ENCODE results near the gene PRCC.
A peak's percentile ranks its signal among the peaks of the same experiment; 100 is the strongest.
"Not testable (repeated sequence)": the region's sequence is repeated elsewhere in the genome, so short reads cannot be mapped to it uniquely, and the experiment has no call there.

PRCC gene

DNA sequence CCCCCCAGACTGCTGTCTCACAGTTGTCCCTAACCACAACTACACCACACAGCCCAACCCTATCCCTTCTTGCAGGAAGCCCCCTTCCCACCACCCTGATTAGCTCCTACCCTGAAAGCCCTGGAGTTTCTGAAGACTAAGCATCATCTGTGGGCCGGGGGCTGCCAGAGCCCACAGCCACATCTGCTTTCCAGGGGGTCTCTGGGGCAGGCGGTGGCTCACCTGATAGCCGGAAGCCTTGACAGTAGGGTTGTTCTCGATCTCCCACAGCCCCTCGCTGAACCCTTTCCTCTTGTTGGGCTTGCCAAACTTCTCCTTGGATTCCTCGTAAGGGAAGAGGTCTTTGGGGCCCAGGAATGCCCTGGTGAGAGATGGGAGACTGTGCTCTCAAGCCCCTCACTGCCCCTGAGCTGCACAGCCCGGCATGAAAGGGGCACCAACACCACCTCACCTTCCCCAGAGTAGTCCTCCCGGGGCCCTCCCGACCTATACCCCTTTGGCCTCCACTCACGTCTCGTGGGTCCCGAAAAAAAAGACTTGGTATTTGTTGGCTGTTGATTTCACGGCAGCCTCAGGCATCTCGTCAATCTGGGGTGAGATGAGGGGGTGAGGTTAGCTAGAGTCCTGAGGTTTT is 22.4 kb upstream of the PRCC start:
- no peak for DNase-seq

DNA sequence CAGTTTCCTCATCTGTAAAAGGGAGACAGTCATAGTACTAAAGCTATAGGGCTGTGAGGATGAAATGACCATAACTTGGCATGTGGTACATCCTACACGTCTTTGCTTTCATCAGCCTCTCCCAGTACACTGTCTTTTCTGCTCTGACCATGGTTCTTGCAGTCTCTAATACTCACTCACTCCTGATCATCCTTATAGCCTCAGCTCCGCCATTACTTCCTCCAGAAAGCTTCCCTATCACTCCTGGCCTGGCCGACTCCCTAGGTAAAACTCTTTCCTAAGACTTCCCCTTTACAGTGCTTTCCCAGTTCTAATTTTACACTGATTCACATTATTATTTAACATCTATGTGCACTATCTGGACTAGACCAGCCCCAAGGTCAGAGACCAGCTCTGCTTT is 21.5 kb upstream of the PRCC start:
- no peak for DNase-seq

DNA sequence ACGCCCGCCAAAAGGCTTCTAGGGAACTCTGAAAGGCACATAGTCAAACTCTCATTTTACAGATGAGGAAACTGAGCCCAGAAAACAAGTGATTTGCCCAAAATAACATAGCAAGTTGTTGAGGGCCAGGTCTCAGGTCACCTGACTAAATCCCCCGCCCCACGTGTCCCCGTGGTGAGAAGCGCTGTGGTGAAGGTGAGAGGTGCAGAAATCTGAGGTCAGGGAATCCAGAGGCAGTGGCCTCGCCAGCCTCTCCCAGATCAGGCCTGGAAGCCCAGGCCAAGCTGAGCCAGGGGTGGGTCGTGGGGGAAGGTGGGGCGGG is 21.0 kb upstream of the PRCC start:
- no peak for DNase-seq

DNA sequence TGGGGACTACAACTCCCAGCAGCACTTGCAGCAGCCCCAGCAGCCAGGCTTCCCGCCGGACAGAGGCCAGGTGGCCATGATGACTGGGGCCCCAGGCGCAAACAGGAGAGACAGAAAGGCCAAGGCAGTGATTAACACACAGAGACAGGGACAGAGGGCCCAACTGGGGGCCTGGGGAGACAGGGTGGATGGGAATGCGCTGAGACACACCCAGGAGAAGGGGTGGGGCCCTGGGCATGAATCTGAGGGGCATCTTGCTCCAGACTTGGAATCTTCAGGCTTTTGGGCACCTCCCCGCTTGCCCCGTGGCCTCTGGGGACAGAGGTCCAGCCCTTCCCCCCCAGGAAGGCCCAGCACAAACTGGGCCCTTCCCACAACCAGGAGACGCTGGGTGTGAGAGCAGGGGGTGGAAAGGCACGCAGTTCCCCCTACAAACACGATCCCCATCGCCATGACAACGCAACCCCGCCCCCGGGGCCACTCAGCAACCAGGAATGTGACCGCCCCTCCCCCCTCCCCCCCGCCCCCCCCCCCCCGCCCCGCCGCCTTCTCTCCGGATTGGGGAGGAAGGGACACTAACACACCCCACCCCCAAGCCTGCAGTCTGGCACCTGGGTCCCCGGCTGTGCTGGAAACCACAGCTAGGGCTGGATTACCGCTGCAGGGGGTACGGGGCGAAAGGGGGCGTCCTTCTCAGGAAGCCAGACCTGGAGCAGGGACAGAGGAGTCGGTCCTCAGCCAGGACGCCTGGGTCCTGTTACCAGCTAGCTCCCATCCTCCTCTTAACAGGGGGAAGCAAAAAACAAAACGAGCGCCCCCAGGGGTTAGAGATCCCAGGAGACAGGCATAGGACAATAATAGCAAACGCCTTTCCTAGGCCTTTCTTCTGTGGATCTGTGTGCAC is 20.4 kb upstream of the PRCC start:
- peak; percentile 51 to 83 for DNase-seq

DNA sequence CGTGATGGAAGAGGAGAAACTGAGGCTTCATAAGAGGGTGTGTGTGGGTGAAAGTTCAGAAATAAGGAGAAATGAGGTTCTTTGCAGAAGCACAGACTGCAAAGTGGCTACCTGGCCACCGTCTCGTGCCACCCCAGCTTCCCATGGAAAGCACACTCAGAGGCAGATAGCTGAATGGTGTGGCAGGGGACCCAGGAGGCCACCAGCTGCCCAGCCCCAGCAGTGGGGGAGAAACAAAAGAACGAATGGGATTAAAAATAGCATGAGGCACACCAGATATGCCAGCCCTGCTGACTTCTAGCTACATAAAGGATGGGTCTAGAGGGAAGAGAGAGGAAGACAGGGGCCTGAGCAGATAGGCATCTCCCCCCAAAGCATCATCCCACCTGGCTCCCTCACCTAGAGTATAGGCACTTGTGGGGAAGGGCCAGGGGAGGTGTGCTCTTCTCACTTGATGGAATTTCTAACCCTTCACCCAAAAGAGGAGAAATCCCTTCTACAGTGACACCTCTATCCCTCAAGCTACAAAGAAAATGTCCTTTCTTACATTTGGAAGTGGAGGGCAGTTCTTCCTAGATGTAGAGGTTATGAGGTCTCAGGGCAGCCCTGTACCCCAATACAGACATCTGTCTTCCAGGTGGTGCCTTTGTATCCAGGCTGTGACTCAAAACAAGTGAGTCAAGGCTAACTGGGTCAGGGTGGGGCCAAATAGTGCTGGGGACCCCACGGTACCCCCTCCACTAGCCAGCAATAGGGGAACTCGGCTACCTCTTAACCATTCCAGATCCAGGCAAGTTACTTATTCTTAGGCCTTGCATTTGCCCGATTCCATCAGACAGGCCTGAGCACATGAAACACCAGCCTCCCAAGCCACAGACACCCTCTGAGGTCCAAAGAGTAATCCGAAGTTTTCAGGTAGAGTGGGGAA is 19.3 kb upstream of the PRCC start:
- DNase-seq = no peak

DNA sequence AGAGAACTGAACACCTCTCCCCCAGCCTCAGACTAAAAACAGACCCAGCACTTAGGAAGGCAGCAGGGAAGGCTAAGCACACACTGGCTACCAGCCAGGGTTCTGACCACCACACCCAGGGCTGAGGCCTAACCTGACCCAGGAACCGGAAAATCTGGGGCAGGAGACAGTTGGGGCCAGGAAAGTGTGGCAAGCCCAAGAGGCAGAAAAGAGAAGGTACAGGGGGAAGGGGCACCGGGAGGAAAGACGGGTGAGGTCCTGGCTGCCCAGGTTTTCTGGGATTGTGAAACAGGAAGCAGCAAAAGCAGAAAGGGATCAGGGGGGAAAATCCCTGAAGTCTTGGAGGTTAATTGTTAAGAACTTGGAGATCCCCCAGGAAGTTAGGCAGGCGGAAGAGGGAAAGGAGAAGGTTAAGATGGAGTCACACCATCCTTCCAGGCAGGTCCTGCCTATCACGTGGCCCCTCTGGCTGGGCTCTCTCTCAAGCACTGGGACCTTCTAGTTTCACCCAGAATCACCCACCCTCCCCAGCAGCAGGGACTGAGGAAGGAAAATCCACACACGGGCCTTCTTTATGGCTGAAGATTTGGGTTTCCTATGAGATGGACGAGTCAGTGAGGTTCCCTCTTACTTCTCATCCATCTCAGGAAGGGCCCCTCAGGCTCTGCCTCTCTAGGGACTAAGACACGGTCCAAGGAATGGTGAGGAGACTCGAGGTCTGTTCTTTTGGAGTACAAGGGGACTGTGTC is 18.5 kb upstream of the PRCC start:
- peak in 1 of 2 experiments; percentile 41 for DNase-seq

DNA sequence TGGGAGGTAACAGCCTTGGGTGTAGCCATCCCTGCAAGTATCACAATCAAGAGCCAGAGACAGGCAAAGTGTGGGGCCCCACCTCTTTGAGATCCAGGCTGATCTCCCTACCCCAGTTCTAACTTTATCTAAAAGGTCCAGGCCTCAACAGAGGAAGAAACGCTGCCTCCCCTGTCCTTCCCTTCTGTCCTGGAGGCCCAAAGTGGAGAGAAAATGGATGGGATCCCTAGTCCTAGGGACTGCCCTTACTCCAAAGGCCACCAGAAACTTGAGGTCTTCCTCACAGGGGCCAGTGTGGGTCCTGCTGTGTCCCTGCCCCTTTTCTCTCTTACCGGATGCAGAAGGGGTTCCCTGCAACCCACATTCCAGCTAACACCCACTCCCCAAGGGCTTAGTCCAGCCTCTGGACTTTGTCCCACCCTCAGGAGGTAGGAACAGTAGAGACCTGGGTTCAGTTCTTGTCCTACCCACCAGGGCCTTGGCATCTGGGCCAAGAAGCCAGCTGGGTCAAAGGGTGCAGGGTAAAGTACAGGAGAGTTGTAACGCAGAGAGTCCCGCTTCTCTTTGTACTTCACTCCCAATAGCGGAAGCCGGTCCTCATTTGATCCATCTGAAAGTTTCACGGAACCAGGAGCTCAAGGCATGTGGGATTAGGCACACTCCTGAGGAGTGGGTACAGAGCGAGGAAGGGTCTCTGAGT is 17.8 kb upstream of the PRCC start:
- DNase-seq = no peak

DNA sequence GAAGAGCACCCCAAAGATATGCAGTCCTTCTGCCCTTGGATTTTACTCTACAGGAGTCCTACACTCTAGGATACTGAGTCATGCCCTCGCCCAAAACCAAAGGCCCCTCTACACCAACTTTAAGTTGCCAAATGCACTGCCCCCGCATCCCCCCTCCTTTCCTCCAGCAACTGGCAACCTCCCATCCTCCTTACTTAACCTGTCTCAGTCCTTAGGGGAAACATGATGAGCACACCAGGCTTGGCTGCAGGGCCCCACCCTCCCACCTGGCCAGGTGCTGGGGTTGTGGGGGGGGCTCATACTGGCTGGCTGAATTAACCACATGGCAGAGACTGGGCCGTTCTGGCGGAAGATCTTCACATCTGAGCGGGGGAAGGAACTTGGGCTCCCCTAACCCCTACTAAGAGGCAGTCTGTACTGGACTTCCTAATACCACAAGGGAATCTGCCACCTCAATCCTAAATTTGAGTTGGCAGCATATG is 17.1 kb upstream of the PRCC start:
- no peak for DNase-seq

DNA sequence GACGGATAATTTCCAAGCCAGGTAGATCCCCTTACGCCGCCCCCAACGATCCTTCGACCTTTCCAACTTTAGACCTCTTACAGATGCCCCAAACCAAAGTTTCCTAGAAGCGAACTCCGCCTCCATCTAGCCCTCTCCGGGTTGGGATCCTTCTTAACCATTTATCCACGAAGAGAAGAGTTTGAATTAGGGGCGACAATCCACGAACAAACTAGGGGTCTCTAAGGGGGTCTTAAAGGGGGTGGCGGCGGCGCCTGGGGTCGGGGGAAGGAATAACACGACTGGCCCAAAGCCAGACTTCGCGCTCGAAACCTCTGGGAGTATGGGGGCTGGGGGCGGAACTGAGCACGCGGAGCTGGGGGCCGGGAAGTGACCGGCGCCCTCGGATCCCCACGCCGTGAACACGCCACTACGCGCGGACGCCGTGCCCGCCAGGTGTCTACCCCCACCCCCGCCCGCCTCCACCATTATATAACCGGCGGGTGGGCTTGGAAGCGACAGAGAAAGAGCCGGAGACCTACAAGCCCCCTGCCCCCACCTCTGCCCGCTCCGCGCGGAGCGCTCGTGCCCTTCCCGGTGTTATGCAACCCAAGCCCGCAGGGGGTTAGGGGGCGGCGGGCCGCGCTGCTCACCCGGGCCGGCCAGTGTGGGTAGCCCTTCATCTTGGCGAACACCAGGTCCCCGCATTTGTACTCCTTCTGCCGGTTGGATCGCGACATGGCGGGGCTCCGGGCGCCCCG is 16.5 kb upstream of the PRCC start:
- DNase-seq = no peak

DNA sequence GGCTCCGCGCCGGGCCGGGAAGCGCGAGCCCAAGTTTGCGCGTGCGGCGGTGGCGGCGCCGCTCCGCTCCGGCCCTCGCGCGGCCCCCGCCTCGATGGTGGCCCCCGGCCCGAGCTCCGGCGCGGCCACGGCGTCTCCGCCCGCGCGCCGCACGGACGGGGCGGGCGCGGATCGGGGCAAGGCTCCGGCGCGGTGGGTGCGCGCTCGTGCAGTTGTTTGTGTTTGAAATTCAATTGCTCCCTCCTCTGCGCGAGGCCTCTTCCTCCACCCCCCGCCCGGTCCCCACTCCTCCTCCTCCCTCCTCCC is 15.9 kb upstream of the PRCC start, which contains the start of gene HDGF:
TSS of gene HDGF (minus strand) at position 225 of the 306 bp plus-strand sequence. CDS start 246 bp downstream, outside the sequence.
- DNase-seq = no peak

DNA sequence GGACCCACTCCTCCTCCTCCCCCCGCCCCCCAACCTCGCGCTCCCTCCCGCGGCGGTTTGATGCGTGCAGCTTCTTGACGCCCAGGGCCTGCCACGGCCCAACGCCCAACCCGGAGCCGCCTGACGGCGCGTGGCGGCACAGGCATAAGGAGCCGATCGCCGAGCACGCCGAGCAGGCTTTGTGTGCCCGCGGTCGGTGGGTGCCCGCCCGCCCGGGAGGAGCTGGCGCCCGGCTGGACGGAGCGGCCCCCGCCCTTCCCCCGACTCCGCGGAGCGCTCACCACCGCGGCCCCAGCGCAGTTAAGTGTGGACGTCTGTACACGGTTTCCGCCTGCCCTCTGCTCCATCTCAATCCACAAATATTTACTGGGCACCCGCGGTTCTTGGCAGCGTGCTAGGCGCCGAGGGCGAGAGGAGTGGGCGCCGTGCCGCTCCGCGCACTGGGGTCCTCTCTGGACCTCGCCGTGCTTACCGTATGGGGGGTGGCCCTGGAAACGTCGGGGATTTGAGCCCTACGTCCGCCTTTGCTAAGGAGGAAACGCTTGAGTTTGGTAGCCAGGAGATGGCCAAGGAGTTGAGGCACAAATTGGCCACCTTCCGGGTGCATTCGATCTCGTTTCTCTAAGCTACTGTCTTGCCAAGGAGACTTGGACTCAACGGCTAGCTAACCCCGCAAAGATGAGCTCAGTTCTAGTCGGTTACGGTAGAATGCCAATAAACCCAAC is 15.4 kb upstream of the PRCC start:
- DNase-seq = peak; percentile 72 to 76

DNA sequence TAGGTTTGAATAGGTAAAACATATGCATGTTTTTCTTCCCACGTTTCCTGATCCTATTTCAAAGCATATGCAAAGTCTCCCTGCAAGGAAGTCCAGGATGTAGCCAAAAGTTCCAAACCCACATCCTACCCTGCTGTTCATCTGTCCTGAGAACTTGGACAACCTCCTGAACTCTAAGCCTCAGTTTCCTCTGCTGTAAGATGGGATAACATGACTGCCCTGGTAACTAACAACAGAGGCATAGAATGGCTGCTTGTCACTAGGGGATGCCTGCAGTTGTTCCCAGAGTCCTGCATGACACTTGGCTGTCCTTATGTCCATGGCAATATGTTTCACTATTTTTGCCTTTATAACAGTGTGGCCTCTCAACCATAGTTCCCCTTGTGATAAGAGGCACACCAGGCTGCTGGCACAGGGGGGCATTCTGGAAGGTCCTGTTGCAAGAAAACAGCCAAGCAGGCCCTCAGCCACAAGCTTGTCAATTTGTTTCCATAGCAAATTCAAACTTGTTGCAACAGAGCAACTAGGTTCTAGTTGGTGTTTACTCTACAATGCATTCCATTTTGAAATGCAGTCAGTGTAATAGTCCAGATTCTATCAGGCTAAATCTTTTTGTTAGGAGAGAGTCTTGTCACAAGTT is 14.4 kb upstream of the PRCC start:
- DNase-seq = no peak

DNA sequence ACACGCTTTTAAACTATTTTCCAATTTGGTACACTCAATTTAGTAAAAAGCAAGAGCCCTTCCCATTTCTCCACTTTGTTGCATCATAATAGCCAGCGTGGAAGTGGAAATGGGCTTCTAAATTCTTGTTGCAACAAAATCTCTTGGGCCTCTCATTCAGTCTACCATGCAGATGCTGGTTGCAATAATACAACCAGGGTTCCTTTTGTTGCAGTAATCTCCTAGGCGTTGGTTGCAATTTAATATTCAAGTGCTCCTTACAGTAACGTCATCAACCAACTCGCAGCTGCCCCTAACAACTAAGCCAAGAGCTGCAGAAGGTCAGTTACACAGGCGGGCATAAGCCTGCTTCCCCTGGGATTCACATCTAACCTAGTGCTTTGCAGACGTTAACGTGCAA is 13.1 kb upstream of the PRCC start:
- no peak for DNase-seq

DNA sequence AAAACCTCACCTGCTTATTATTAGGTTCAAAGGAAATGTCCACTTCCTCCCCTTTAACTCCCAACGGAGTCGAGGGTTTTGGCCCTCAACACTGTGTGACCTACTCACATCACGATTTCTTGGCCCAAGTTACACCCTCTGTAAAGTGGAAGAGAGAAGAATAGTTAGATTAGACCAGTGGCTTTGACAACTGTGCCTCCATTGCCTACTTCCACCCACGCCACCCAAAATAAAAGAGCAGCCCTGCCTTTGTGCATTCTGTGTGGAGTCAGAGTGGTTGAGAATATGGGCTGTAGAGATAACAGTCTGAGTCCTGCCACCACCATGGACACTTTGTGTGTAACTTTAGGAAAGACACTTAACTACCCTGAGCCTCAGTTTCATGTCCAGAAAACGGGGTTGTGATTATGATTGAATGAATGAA is 11.8 kb upstream of the PRCC start:
- no peak for DNase-seq

DNA sequence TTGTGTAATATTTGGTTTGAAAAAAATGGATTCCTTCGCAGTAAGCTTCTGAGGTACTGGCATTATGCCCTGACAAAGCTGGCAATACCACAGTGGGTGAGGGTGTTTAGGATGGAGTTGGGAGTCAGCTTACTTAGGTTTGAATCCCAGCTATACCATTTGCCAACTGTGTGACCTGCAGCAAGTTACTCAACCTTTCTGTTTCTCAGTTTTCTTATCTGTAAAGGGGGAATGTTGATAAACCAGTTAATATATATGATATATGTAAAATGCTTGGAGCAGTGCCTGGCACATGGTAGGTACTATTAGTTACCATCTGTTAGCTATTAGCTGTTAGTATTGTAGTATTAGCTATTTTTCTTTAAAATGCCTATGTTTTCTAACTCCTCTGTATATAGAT is 11.0 kb upstream of the PRCC start:
- DNase-seq = no peak

DNA sequence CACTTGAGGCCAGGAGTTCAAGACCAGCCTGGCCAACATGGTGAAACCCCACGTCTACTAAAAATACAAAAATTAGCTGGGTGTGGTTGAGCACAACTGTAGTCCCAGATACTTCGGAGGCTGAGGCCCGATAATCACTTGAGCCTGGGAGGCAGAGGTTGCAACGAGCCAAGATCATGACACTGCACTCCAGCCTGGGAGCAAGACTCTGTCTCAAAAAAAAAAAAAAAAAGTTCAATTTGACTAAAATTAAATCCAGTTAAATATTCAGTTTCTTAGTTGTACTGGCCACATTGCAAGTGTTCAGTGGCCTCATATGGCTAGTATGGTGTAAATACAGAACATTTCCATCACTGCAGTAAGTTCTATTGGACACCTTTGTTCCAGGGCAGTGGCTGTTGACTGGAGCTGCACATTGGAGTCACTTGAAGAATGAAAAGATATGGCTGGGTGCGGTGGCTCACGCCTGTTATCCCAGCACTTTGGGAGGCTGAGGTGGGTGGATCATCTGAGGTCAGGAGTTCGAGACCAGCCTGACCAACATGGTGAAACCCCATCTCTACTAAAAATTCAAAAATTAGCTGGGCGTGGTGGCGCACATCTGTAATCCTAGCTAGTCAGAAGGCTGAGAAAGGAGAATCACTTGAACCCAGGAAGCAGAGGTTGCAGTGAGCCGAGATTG is 9.6 kb upstream of the PRCC start:
- DNase-seq = not testable (repeated sequence)

DNA sequence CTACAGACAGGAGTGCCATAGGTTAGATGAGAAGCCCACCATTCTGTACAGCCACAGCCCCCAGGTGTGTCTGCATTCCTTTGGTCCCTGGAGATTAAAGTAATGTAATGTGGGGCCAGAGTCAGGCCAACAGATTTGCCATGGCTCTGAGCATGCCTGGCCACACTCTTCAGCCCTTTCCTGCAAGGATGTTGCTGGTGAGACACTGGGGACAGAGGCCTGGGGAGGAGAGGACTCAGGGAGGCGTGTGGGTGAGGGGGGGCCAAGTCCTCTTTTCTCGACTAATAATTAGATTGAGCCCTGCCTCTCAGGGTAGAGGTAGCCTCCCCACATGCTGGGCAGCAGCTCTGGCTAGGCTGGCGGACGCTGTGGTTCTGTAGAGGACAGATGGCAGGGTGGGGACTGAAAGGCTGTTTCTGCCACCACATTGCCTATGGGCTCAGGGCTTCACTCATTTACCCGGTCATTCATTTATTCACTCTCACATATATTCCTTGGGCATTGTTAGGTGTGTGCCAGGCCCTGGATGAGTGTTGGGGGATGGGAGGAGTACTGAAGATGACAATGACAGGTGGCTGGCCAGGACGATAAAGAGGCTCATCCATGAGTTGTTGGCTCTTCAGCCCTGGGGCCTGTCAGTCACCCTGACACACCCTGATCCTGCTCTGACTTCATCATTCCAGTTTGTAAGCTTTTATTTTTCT is 7.1 kb upstream of the PRCC start:
- DNase-seq = no peak

DNA sequence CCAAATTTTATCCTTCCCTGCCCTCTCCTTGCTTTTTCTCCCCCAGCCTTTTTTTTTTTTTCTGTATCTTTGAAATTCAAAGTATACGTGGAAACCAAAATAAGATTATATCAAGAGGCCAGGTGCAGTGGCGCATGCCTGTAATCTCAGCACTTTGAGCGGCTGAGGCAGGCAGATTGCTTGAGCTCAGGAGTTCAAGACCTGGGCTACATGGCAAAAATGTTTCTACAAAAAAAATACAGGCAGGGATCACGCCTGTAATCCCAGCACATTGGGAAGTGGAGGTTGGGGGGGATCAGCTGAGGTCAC is 6.6 kb upstream of the PRCC start:
- no peak for DNase-seq

DNA sequence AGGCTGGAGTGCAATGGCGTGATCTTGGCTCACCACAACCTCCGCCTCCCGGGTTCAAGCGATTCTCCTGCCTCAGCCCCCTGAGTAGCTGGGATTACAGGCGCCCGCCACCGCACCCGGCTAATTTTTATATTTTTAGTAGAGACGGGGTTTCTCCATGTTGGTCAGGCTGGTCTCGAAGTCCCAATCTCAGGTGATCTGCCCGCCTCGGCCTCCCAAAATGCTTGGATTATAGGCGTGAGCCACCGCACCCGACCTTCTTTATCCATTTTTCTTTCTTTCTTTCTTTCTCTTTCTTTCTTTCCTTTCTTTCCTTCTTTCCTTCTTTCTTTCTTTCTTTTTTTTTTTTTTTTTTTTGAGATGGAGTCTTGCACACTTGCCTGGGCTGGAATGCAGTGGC is 2.2 kb upstream of the PRCC start:
- DNase-seq = not testable (repeated sequence)

Data from SW 1271 (cell line).